MM.1S (cell line): ENCODE data around the gene C10orf120.

Experiments used
- CTCF ChIP-seq: fragments of 300-600 bp; sonication (generic); IDR thresholded peaks from 2 replicates; pipeline ENCODE4 v1.5.1; 2016; ENCODE audit warnings: antibody characterized with exemption, low read length, mixed read lengths
- EZH2 ChIP-seq: fragments of 300-600 bp; sonication (generic); optimal IDR thresholded peaks from 2 replicates; pipeline ENCODE3; 2017; ENCODE audit warnings: low read depth, mild to moderate bottlenecking, antibody characterized with exemption, low read length, mixed read lengths
- EZH2phosphoT487 ChIP-seq: fragments of 300-600 bp; sonication (generic); IDR thresholded peaks from 2 replicates; pipeline ENCODE4 v1.6.1; 2018; ENCODE audit warnings: antibody characterized with exemption, low read length

GRCh38 chr10:122669045-122669444 is 30.6 kb downstream of the C10orf120 start:
- no peak for TF ChIP-seq CTCF
- TF ChIP-seq EZH2 = no peak
- TF ChIP-seq EZH2phosphoT487 = no peak
